Measurements from ENCODE around the gene BHLHA15.
"Not testable (repeated sequence)": the region's sequence is repeated elsewhere in the genome, so short reads cannot be mapped to it uniquely, and the experiment has no call there.

Gene BHLHA15

DNA sequence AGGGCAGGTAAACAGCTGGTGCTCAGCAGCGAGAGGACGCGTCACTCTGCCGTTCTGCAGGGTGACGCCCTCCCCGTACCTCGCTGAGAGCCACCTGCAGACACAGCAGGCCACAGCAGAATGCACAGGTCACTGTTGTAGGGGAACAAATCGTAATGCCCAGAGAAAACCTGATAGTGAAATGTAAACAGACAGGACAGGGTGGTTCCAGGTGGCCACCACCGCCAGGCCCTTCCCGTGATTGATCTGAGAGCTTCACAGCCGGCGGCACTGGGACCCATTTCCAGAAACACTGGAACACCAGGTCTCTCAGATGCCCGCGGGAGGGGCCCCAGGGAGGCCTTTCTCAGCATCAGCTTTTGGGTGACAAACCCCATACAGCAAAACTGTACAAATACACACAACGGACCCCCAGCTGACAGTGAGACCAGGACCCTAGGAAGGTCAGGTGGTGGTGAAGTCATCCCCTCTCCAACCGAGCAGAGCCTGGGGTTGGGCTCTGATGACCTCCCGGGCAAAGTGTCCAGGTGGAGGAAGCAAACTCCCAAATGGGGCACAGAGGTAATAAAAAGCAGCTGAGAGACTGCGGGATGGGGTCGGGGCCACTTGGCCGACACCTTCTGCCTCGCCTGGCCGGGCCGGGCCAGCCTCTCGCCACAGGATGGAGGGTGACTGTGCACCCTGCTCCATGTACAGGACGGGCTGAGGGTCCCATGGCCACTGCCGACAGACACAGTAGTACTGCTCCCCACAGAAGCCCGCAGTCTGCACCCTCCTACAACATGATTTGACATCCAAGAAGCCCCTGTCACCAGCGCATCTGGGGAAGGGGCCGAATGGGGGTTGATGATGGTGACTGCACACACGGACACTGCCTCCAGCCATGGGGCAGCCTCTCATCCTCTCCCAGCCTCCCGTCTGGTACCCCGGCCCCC is 4.6 kb downstream of the BHLHA15 start:
- Histone ChIP-seq H3K9ac (ENCODE audit: low read length) (no peak overlapping the region), H2AFZ (ENCODE audit: low read depth, low read length, severe bottlenecking) (no peak overlapping the region), H3K36me3 (ENCODE audit: low read length) (no peaks in the 10 kb centered on the region), H4K20me1 (ENCODE audit: low read depth, low read length) (0 out of 2 replicates have a peak, but pooled peaks cover 5% of the 10 kb centered on the region), H3K27ac (ENCODE audit: low read depth, low read length) (no peak overlapping the region), H3K27me3 (ENCODE audit: low read length) (no peaks in the 10 kb centered on the region), H3K9me3 (ENCODE audit: insufficient read depth, low read length) (no peaks in the 10 kb centered on the region), H3K4me2 (ENCODE audit: low read depth, low read length, poor library complexity, severe bottlenecking) (no peak overlapping the region), H3F3A (ENCODE audit: insufficient read depth) (peaks cover 12% of the 10 kb centered on the region), H3K79me2 (ENCODE audit: insufficient read depth, low read length) (no peaks in the 10 kb centered on the region), H3K4me3 (ENCODE audit: insufficient read depth, low read length, poor library complexity, severe bottlenecking) (no peak overlapping the region), H3K9me2 (replicated peaks; ENCODE audit: insufficient read depth, low read length) (no peaks in the 10 kb centered on the region)
- no peak for TF ChIP-seq EZH2phosphoT487 (conservative IDR thresholded peaks at IDR 0.05; ENCODE audit: low read length)
- no peak for TF ChIP-seq CTCF (IDR thresholded peaks at IDR 0.05; ENCODE audit: insufficient read depth, low read length, poor library complexity, severe bottlenecking)

DNA sequence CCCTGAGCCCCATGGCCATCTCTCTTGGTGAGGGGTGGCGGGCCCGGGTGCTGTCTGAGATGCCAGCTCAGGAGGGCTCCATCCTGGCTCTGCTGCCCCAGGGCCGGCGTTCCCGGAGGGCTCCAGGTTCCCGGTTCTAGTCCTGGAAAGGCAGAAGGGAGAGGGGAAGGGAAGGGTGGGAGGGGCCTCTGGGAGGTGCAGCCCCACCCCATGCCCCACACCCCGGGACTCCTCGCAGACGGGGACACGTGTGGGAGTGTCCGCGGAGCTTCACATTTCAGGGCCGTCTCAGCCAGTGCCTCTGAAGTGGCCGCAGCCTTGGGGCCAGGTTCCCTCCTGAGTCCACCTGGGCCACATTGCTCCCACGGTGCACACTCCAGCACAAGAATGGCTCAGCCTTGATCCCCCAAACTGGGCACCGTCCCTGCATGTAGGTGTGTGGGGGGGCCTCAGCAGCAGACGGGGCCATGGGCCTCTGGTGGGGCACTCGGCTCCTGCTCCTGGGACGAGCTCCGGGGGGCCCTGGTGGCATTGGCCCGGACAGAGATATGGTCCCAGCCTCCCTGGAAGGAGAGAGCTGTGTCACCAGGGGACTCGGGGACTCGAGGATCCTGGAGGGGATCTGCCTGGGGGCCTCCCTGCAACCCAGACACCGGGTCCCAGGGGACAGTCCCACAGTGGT is 5.8 kb downstream of the BHLHA15 start:
- Histone ChIP-seq H4K20me1 (ENCODE audit: low read depth, low read length) (0 out of 2 replicates have a peak, but pooled peaks cover 5% of the 10 kb centered on the region), H3K9ac (ENCODE audit: low read length) (no peak overlapping the region)
- no peak for TF ChIP-seq EZH2phosphoT487 (conservative IDR thresholded peaks at IDR 0.05; ENCODE audit: low read length)

GRCh38 chr7:98217623-98218582 is 6.7 kb downstream of the BHLHA15 start:
- H3K9ac ChIP-seq (ENCODE audit: low read length), result no peak overlapping the region
- H3K27ac ChIP-seq (ENCODE audit: low read depth, low read length), result no peak overlapping the region
- no peak overlapping the region for H3K4me3 ChIP-seq (ENCODE audit: insufficient read depth, low read length, poor library complexity, severe bottlenecking)
- H4K20me1 ChIP-seq (ENCODE audit: low read depth, low read length), result 0 out of 2 replicates have a peak, but pooled peaks cover 5% of the 10 kb centered on the region
- H3K4me2 ChIP-seq (ENCODE audit: low read depth, low read length, poor library complexity, severe bottlenecking), result no peak overlapping the region
- H3K36me3 ChIP-seq (ENCODE audit: low read length), result no peaks in the 10 kb centered on the region
- no peak overlapping the region for H2AFZ ChIP-seq (ENCODE audit: low read depth, low read length, severe bottlenecking)
- no peaks in the 10 kb centered on the region for H3K79me2 ChIP-seq (ENCODE audit: insufficient read depth, low read length)
- TF ChIP-seq EZH2phosphoT487 (conservative IDR thresholded peaks at IDR 0.05; ENCODE audit: low read length), result no peak
- no peak for TF ChIP-seq CTCF (IDR thresholded peaks at IDR 0.05; ENCODE audit: insufficient read depth, low read length, poor library complexity, severe bottlenecking)
- no peaks in the 10 kb centered on the region for H3K27me3 ChIP-seq (ENCODE audit: low read length)
- H3F3A ChIP-seq (ENCODE audit: insufficient read depth), result peaks cover 12% of the 10 kb centered on the region
- H3K9me2 ChIP-seq (replicated peaks; ENCODE audit: insufficient read depth, low read length), result no peaks in the 10 kb centered on the region
- H3K9me3 ChIP-seq (ENCODE audit: insufficient read depth, low read length), result no peaks in the 10 kb centered on the region

More for the DNA sequence above, 5.8 kb downstream of the BHLHA15 start:
- H3K9me3 ChIP-seq (ENCODE audit: insufficient read depth, low read length), result no peaks in the 10 kb centered on the region
- no peaks in the 10 kb centered on the region for H3K27me3 ChIP-seq (ENCODE audit: low read length)
- no peaks in the 10 kb centered on the region for H3K79me2 ChIP-seq (ENCODE audit: insufficient read depth, low read length)
- no peak overlapping the region for H3K27ac ChIP-seq (ENCODE audit: low read depth, low read length)
- peaks cover 12% of the 10 kb centered on the region for H3F3A ChIP-seq (ENCODE audit: insufficient read depth)
- H3K4me2 ChIP-seq (ENCODE audit: low read depth, low read length, poor library complexity, severe bottlenecking), result no peak overlapping the region
- no peaks in the 10 kb centered on the region for H3K9me2 ChIP-seq (replicated peaks; ENCODE audit: insufficient read depth, low read length)
- no peak overlapping the region for H2AFZ ChIP-seq (ENCODE audit: low read depth, low read length, severe bottlenecking)
- H3K4me3 ChIP-seq (ENCODE audit: insufficient read depth, low read length, poor library complexity, severe bottlenecking), result no peak overlapping the region
- no peaks in the 10 kb centered on the region for H3K36me3 ChIP-seq (ENCODE audit: low read length)

- H3K36me3 ChIP-seq (ENCODE audit: low read length); H3K4me3 ChIP-seq (ENCODE audit: insufficient read depth, low read length, poor library complexity, severe bottlenecking); H3K27ac ChIP-seq (ENCODE audit: low read depth, low read length); H3K27me3 ChIP-seq (ENCODE audit: low read length); H4K20me1 ChIP-seq (ENCODE audit: low read depth, low read length); H3K9me3 ChIP-seq (ENCODE audit: insufficient read depth, low read length); H2AFZ ChIP-seq (ENCODE audit: low read depth, low read length, severe bottlenecking); H3K9me2 ChIP-seq (replicated peaks; ENCODE audit: insufficient read depth, low read length); H3K4me2 ChIP-seq (ENCODE audit: low read depth, low read length, poor library complexity, severe bottlenecking); H3K79me2 ChIP-seq (ENCODE audit: insufficient read depth, low read length); H3K9ac ChIP-seq (ENCODE audit: low read length): not testable (repeated sequence)
- peaks cover 12% of the 10 kb centered on the region for H3F3A ChIP-seq (ENCODE audit: insufficient read depth)
These were observed 8.1 kb downstream of the BHLHA15 start for GRCh38 chr7:98219382-98219781.
